ENCODE measurements around the gene UBALD2. TPM values are rescaled to one million over a fixed set of nuclear protein-coding genes. Genes with fewer than 3 reads are reported as not detected.
"Not testable (repeated sequence)": the region's sequence is repeated elsewhere in the genome, so short reads cannot be mapped to it uniquely, and the experiment has no call there.

The UBALD2 gene
- total RNA-seq, 1 donor from 2014 or later, result 184 TPM

DNA sequence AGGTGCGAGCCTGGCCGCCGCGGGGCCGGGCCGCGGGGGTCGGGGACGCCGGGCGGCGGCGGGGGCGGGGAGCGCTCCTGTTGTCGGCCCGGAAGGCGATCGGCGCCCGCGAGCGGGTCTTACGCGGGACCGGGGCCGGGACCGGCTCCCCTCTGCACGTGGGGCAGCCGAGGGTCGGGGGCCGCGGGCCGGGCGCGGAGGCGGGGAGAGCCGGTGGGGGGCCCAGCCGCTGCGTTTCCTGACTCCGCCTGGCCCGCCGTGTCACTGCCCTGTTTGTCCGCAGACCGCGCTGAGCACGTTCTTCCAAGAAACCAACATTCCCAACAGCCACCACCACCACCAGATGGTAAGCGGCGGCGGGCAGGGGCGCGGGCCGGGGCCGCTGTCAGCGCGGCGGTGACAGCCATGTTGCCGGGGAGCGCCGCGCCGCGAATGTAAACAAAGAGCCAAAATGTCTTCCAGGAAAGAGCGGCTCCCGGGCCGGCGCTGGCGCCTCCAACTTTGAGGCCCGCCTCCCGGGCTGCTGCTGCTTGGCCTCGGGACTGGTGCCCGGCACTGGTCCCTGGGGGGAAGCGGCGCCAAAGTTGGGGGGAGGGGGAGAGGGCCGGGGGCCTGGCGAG is 586 bp downstream of the UBALD2 start:
- Mint-ChIP-seq H3K27ac (peak overlapping the region; percentile 95), H3K4me3 (peak overlapping the region; percentile 94), H3K4me1 (peaks cover 58% of the 10 kb centered on the region), H3K36me3 (ENCODE audit: low read depth) (peaks cover 39% of the 10 kb centered on the region), H3K9me3 (no peaks in the 10 kb centered on the region), H3K27me3 (no peaks in the 10 kb centered on the region)
- DNase-seq, result peak; percentile 90
- intact Hi-C loops (cut with micrococcal nuclease), result loop anchor here (5.0 to 10.0 kb wide), 2 partner anchors 472 to 481 kb away; partner anchors contain the start of genes MFSD11, SRSF2 and UNK

DNA sequence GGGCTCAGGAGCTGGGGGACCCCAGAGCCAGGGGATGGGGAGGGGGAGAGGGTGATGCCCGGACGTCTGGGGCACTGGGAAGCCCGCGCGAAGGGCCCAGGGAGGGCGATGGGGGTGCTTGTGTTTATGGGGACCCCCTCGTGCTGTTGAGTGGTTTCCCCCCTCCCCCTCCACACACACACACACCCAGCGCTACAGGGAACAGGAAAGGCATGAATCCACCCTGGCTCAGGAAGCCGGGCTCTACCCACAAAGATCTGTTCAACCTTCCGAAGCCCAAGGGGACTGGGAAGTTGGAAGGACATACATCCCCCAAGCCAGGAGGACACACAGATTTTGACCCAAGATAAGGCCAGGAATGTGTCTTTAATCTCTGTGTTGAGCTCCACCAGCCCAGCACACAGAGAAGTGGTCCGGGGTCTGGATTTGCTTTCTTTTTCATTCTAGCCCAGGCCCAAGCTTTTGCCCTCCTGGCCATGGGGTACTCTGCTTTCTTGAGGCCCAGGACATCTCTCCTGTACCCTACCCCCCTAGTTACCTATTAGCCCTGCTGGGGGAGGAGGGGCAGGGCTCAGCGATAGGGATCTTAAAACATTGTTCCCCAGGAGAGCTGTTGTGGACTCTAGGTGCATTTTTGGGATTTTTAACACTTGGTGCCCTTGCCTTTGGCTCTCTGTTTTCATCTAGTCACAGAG is 1.2 kb downstream of the UBALD2 start:
- DNase-seq, result peak; percentile 82
- intact Hi-C loops (cut with micrococcal nuclease), result loop anchor here (5.0 to 10.0 kb wide), 2 partner anchors 471 to 482 kb away; partner anchors contain the start of genes MFSD11, SRSF2 and UNK
- Mint-ChIP-seq H3K4me3 (peak overlapping the region; percentile 94), H3K4me1 (peaks cover 61% of the 10 kb centered on the region), H3K9me3 (no peaks in the 10 kb centered on the region), H3K36me3 (ENCODE audit: low read depth) (peaks cover 45% of the 10 kb centered on the region), H3K27ac (peak overlapping the region; percentile 95), H3K27me3 (no peaks in the 10 kb centered on the region)

DNA sequence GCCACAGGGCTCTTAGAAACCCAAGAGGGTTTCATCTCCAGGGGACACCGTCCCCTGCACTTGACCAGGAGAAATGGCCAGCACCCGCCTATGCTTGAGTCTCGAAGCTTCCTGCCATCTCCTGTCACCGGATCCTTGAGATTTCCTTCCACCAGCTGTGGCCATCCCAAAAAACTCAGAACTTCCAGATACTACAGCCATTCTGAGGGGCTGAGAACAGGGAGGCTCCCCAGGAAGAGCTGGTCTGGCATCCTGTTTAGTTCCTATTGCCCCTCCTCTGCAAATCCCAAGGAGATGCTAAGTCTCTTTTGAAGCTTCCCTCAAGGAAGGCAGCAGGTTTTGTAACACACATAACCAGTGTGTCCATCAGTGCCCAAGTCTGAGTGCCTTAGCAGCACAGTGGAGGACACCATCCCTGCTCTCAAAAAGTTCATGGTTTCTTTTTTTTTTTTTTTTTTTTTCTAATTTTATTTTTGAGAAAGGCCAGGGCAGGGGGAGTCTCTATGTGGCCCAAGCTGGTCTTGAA is 2.0 kb downstream of the UBALD2 start:
- Mint-ChIP-seq H3K27ac (peak overlapping the region; percentile 99), H3K4me1 (peaks cover 57% of the 10 kb centered on the region), H3K36me3 (ENCODE audit: low read depth) (peaks cover 47% of the 10 kb centered on the region), H3K9me3 (no peaks in the 10 kb centered on the region), H3K4me3 (peak overlapping the region; percentile 94), H3K27me3 (no peaks in the 10 kb centered on the region)
- intact Hi-C loops (cut with micrococcal nuclease), result loop anchor here (5.0 to 10.0 kb wide), 2 partner anchors 470 to 482 kb away; partner anchors contain the start of genes MFSD11, SRSF2 and UNK
- DNase-seq, result peak; percentile 76

DNA sequence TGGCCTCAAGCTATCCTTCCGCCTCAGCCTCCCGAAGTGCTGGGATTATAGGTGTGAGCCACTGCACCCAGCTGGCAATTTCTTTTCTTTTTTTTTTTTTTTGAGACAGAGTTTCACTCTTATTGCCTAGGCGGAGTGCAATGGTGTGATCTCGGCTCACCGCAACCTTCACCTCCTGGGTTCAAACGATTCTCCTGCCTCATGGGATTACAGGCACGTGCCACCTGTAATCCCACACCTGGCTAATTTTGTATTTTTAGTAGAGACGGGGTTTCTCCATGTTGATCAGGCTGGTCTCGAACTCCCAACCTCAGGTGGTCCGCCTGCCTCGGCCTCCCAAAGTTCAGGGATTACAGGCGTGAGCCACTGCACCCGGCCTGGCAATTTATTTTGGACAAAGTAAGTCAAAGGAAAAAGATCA is 2.4 kb downstream of the UBALD2 start:
- H3K9me3 Mint-ChIP-seq, H3K27me3 Mint-ChIP-seq: not testable (repeated sequence)
- peaks cover 47% of the 10 kb centered on the region for H3K36me3 Mint-ChIP-seq (ENCODE audit: low read depth)
- H3K27ac Mint-ChIP-seq, result peak overlapping the region; percentile 99
- H3K4me1 Mint-ChIP-seq, result peaks cover 55% of the 10 kb centered on the region
- DNase-seq, result peak; percentile 79
- peak overlapping the region; percentile 94 for H3K4me3 Mint-ChIP-seq
- intact Hi-C loops (cut with micrococcal nuclease), result loop anchor here (1.0 to 10.0 kb wide), 3 partner anchors 75 to 483 kb away; partner anchors contain the start of genes MFSD11, SRSF2 and UNK

DNA sequence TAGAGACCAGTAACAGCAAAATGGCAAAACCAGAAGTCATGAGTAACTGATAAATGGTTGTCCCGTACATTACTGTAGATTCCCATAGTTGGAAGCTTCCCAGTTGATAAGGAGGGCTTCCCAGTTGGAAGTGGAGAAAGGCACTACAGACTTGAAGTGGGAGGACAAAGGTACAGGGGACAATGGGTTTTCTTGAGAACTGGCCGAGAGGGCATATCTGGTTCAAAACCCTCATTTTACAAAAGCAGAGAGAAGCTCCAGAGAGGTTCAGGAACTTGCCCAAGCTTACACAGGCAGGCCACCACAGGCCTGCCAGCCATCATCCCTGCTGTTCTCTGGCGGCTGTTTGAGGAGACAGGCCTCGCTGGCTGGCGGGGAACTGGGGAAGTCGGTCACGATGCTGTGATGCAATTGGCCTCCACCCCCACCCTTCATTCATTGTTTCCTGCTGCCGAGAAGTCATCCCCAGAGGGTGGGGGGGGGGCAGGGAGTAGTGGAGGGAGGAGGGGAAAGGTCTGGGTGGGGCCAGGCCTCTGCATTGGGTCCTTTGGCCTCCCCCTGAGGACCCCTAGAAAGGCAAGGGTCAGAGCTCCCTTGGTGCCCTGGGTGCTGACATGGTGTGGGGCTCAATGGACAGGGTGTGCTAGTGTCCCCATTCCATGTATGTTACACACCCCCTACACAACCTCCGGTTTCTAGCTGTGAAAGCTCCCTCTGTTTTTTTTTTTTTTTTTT is 3.0 kb downstream of the UBALD2 start:
- Mint-ChIP-seq H3K4me3 (peak overlapping the region; percentile 94), H3K36me3 (ENCODE audit: low read depth) (peaks cover 47% of the 10 kb centered on the region), H3K9me3 (no peaks in the 10 kb centered on the region), H3K27me3 (no peaks in the 10 kb centered on the region), H3K4me1 (peaks cover 55% of the 10 kb centered on the region), H3K27ac (peak overlapping the region; percentile 99)
- intact Hi-C loops (cut with micrococcal nuclease), result loop anchor here (1.0 to 10.0 kb wide), 3 partner anchors 76 to 483 kb away; partner anchors contain the start of genes MFSD11, SRSF2 and UNK
- peak; percentile 92 for DNase-seq

DNA sequence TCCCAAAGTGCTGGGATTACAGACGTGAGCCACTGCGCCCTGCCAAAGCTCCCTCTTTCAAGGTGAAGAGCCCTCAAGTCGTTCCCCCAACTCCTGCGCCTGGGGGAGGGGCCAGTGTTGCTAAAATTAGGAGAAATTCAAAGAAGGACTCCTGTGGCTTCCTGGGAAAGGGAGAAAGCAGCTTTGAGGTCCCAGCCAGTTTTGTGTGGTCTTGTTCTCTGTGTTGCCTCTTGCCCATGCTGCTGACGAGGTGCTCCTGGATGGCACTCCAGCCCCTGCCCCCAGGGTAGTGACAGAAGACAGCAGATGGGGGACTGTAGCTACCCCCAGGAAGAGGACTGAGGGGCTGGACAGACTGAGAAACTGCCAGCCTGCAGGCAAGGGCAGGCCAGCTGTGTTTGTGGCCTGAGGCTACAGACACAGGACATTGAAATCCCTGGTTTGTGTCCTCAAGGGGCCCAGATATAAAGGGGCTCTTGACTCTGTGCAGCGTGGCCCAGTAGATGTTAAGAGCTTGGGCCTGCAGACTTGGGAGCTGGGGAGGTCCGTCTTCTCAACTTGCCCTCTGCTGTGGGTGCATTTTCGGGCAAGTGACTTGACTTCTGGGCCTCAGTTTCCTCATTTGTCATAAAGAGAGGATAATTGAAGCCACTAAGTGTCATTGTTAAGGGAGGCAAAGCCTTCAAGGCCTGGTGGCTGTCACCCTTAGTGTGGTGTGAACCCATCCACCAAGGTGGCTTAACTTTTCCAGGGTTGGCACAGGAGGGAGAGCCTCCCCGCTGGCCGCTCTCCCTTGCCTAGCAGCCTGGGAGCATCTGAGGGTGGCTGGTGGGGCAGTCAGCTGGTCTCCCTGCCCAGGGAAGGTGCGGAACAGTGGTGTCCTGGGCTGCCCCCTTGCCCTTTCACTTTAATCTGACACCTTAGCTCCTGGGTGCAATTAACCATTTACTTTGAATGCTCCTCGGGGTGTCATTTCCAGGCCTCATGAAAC is 4.1 kb downstream of the UBALD2 start:
- peaks cover 47% of the 10 kb centered on the region for H3K36me3 Mint-ChIP-seq (ENCODE audit: low read depth)

DNA sequence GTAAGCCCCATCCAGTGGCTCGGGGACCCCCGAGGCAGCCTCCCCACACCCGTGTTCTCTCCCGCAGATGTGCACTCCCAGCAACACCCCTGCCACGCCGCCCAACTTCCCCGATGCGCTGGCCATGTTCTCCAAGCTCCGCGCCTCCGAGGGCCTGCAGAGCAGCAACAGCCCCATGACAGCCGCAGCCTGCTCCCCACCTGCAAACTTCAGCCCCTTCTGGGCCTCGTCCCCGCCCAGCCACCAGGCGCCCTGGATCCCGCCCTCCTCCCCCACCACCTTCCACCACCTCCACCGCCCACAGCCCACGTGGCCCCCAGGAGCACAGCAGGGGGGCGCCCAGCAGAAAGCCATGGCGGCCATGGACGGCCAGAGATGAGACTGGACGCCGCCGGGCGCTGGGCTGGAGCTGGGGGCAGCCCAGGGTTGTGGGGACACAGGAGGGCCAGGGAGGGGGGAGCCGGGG is 5.0 kb downstream of the UBALD2 start:
- peak; percentile 70 for DNase-seq
- Mint-ChIP-seq H3K27ac (peak overlapping the region; percentile 99), H3K4me1 (peaks cover 48% of the 10 kb centered on the region), H3K4me3 (peak overlapping the region; percentile 94), H3K9me3 (no peaks in the 10 kb centered on the region), H3K36me3 (ENCODE audit: low read depth) (peaks cover 47% of the 10 kb centered on the region), H3K27me3 (no peaks in the 10 kb centered on the region)
- intact Hi-C loops (cut with micrococcal nuclease), result loop anchor here (5.0 kb wide), 1 partner anchor 198 kb away; the partner anchor contains the start of genes GALR2 and SRP68

More for the DNA sequence above, 4.1 kb downstream of the UBALD2 start:
- Mint-ChIP-seq H3K9me3 (no peaks in the 10 kb centered on the region), H3K27ac (peak overlapping the region; percentile 99), H3K27me3 (no peaks in the 10 kb centered on the region), H3K4me3 (peak overlapping the region; percentile 94), H3K4me1 (peaks cover 51% of the 10 kb centered on the region)
- intact Hi-C loops (cut with micrococcal nuclease), result loop anchor here (1.0 to 10.0 kb wide), 3 partner anchors 77 to 484 kb away; partner anchors contain the start of genes MFSD11, SRSF2 and UNK
- DNase-seq, result peak; percentile 75

DNA sequence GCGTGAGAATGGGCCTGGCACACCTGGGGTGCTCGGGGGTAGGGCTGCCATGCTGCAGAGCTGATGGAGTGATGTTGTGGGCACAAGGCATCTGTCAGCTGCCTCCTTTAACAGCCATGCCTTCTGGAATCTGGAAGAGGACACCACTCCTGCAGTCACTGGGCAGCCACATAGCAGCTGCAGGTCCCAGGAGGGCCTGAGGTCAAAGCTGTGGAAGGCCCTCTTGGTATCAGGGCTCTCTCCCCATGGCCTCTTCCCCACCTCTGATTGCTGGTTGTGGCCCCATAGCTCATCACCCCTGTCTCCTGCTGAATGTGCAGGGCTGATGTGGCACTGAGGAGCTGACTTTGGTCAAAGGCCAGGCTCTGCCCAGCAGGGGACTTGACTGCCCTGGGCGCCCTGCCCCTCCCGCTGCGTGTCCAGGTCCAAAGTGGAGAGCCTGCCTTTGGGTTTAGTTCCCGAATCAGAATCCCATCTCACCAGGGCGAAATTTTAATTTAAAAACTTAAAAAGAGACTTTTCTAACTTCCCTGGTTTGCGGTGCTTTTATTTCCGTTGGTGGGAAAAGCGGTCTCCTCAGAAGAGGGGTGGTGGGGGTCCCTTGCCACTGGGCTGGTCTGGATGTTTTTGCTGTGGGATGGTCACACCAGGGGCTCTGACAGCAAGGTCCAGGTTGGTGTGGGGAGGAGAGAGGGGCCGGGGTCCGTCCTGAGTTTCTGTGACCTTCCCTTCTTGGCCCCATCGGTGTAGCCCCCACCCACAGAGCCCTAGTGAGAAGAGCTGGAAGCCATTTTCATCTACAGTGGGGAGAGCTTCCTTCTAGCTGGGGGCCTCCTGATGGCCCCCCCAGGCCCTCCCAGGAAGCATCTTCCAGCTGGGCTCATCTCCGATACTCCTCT is 5.9 kb downstream of the UBALD2 start:
- Mint-ChIP-seq H3K4me3 (peak overlapping the region; percentile 83), H3K36me3 (ENCODE audit: low read depth) (peaks cover 44% of the 10 kb centered on the region), H3K9me3 (no peaks in the 10 kb centered on the region), H3K27ac (peak overlapping the region; percentile 96), H3K4me1 (peaks cover 48% of the 10 kb centered on the region), H3K27me3 (no peaks in the 10 kb centered on the region)
- DNase-seq, result peak; percentile 76
- intact Hi-C loops (cut with micrococcal nuclease), result loop anchor here (5.0 kb wide), 1 partner anchor 199 kb away; the partner anchor contains the start of genes GALR2 and SRP68

DNA sequence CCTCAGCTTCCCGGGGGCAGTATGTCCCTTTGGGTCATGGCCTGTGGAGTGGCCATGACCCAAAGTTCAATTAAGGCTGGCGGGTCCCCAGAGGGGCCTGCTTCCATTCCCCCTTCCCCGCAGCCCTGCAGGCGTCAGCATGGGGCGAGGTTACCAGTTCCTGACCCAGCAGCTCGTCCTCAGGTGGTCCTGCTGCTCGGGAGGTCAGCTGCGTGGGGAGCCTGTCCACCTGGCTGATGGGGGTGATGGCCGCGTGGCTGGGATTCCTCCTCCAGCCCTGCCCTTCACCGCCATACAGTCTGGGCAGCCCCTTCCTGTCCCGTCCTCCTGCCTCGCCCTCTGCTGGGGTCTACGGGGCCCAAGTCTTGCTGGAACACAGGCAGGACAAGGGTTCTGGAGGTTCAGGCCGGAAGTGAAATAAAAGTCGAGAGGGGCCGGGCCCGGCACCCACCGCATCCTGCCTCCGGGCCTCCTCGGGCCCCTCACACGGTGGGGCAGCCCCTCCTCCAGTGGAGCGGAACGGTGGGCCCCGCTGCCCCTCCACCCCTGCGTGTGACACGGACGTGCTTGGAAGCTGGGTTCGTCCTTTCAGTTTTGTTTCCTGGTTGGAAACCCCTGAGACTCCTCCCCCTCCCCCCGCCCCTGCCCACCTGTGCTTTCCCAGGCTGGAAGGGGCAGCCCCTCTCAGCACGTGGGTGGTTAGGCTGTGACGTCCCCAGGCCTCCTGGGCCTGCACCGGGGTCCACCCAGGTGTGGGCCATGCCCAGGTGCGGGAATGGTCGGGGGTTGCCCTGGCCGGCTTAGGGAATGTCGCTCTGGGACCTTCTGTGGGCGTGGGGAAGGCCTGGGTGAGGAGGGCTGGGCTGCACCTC is 6.8 kb downstream of the UBALD2 start:
- H3K27me3 Mint-ChIP-seq, result no peaks in the 10 kb centered on the region
- intact Hi-C loops (cut with micrococcal nuclease), result loop anchor here (1.0 to 5.0 kb wide), 4 partner anchors 8 to 200 kb away; partner anchors contain the start of genes GALR2 and SRP68
- peak overlapping the region; percentile 83 for H3K4me3 Mint-ChIP-seq
- H3K4me1 Mint-ChIP-seq, result peaks cover 51% of the 10 kb centered on the region
- H3K36me3 Mint-ChIP-seq (ENCODE audit: low read depth), result peaks cover 37% of the 10 kb centered on the region
- H3K27ac Mint-ChIP-seq, result peak overlapping the region; percentile 96
- peak; percentile 92 for DNase-seq
- H3K9me3 Mint-ChIP-seq, result no peaks in the 10 kb centered on the region

DNA sequence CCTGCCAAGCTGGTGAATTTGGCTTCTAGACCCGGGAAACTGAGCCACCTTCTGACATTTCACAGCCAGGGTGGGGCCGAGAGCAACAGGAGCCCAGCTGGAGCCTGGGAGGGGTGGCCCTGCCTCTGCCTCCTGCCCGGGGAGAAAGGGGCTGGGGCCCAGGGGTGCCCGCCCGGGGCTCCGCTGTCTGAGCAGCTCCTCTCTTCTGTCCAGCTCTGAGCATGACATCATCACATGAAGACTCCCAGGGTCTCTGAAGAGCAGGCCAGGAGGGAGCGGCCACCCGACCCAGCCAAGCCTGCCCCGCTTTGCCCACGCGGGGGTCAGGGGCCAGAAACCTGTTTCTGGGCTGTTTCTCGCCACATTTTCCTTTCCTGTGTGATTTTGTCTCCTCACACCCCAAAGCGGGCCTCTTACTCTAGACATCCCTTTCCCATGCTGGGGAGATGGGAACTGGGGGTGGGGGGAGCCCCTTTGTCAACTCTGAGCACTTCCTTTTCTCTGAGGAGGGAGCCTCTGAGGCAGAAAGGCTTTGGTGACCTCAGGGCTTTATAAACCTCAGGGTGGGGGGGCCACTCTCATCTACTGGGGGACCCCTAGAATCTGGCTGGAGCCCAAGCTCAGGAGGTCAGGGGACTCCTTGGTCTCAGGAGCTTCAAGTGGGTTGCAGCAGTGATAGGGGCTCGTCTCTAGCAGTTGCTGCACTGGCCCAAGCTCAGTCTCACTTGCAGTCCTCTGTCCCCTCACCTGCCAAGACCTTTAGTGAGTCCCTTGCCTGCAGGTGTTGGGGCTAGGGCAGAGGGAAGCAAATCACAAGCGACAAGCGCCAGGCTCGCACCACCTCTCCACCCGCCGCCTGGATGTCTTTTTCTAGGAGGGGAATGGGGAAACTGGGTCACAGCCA is 7.6 kb downstream of the UBALD2 start:
- DNase-seq, result peak; percentile 82
- H3K36me3 Mint-ChIP-seq (ENCODE audit: low read depth), result peaks cover 29% of the 10 kb centered on the region
- peaks cover 52% of the 10 kb centered on the region for H3K4me1 Mint-ChIP-seq

More for the DNA sequence above, 7.6 kb downstream of the UBALD2 start:
- Mint-ChIP-seq H3K4me3 (peak overlapping the region; percentile 83), H3K27ac (peak overlapping the region; percentile 96), H3K27me3 (no peaks in the 10 kb centered on the region), H3K9me3 (no peaks in the 10 kb centered on the region)
- intact Hi-C loops (cut with micrococcal nuclease), result loop anchor here (1.0 to 5.0 kb wide), 4 partner anchors 8 to 200 kb away; partner anchors contain the start of genes GALR2 and SRP68
